H9 (cell line): ENCODE measurements around the gene TREML2. TPM values are rescaled to one million over a fixed set of nuclear protein-coding genes. Genes with fewer than 3 reads are reported as not detected.

Experiments used
- DNase-seq: peaks from one replicate; pipeline ENCODE4 v3.0.0-alpha.2; 2017
- H2AFZ ChIP-seq: one replicate; pipeline ENCODE4 v1.6.1; 2013; ENCODE audit warnings: mild to moderate bottlenecking, low read length, control low read depth, moderate library complexity
- H2AK5ac ChIP-seq: 2 replicates; pipeline ENCODE4 v1.6.1; 2013; ENCODE audit warnings: low read length, control low read depth, mixed read lengths; ENCODE audit not compliant: insufficient read length
- H2BK120ac ChIP-seq: one replicate; pipeline ENCODE4 v1.6.1; 2013; ENCODE audit warnings: low read depth, mild to moderate bottlenecking, low read length, control low read depth, inconsistent platforms; ENCODE audit not compliant: poor library complexity, severe bottlenecking
- H2BK12ac ChIP-seq: 2 replicates; pipeline ENCODE4 v1.6.1; 2013; ENCODE audit warnings: low read length, control low read depth, mixed read lengths, low read depth; ENCODE audit not compliant: insufficient read length
- H2BK15ac ChIP-seq: 2 replicates; pipeline ENCODE4 v1.6.1; 2013; ENCODE audit warnings: low read depth, low read length, control low read depth
- H2BK20ac ChIP-seq: one replicate; pipeline ENCODE4 v1.6.1; 2013; ENCODE audit warnings: low read depth, mild to moderate bottlenecking, low read length, control low read depth, inconsistent platforms; ENCODE audit not compliant: poor library complexity, severe bottlenecking
- H2BK5ac ChIP-seq: 2 replicates; pipeline ENCODE4 v1.6.1; 2013; ENCODE audit warnings: low read length, control low read depth, mixed read lengths; ENCODE audit not compliant: insufficient read length
- H3K14ac ChIP-seq: 2 replicates; pipeline ENCODE4 v1.6.1; 2013; ENCODE audit warnings: low read length, control low read depth; ENCODE audit not compliant: insufficient read depth
- H3K18ac ChIP-seq: 2 replicates; pipeline ENCODE4 v1.6.1; 2013; ENCODE audit warnings: low read depth, mild to moderate bottlenecking, mixed read lengths, low read length, control low read depth; ENCODE audit not compliant: insufficient read length
- H3K23ac ChIP-seq: 2 replicates; pipeline ENCODE4 v1.6.1; 2013; ENCODE audit warnings: low read length, control low read depth, mixed read lengths, low read depth; ENCODE audit not compliant: insufficient read length
- H3K23me2 ChIP-seq: 2 replicates; pipeline ENCODE4 v1.6.1; 2013; ENCODE audit warnings: low read depth, mild to moderate bottlenecking, mixed read lengths, low read length, control low read depth; ENCODE audit not compliant: insufficient read length, poor library complexity, severe bottlenecking
- H3K27ac ChIP-seq: 2 replicates; pipeline ENCODE4 v1.5.1; 2013; ENCODE audit warnings: low read length, control low read depth, mixed read lengths, low read depth; ENCODE audit not compliant: insufficient read length
- H3K27me3 ChIP-seq: 2 replicates; pipeline ENCODE4 v1.6.1; 2013; ENCODE audit warnings: low read length, control low read depth, inconsistent platforms; ENCODE audit not compliant: insufficient read depth
- H3K4ac ChIP-seq: 2 replicates; pipeline ENCODE4 v1.6.1; 2013; ENCODE audit warnings: low read depth, mild to moderate bottlenecking, control low read depth, inconsistent platforms, low read length, moderate library complexity
- H3K4me1 ChIP-seq: 2 replicates; pipeline ENCODE4 v1.6.1; 2013; ENCODE audit warnings: low read length, control low read depth, inconsistent platforms; ENCODE audit not compliant: insufficient read depth
- H3K4me2 ChIP-seq: 2 replicates; pipeline ENCODE4 v1.6.1; 2013; ENCODE audit warnings: low read length, control low read depth, mixed read lengths; ENCODE audit not compliant: insufficient read length, insufficient read depth
- H3K56ac ChIP-seq: 2 replicates; pipeline ENCODE4 v1.6.1; 2013; ENCODE audit warnings: low read depth, mild to moderate bottlenecking, mixed read lengths, low read length, control low read depth; ENCODE audit not compliant: insufficient read length
- H3K79me1 ChIP-seq: 2 replicates; pipeline ENCODE4 v1.6.1; 2013; ENCODE audit warnings: low read depth, mild to moderate bottlenecking, moderate library complexity, low read length, control low read depth, inconsistent platforms; ENCODE audit not compliant: insufficient read depth, poor library complexity, severe bottlenecking
- H3K79me2 ChIP-seq: 2 replicates; pipeline ENCODE4 v1.6.1; 2013; ENCODE audit warnings: low read length, control low read depth, inconsistent platforms; ENCODE audit not compliant: insufficient read depth
- H3K9ac ChIP-seq: 2 replicates; pipeline ENCODE4 v1.6.1; 2013; ENCODE audit warnings: low read length, control low read depth, mixed read lengths; ENCODE audit not compliant: insufficient read length; ENCODE audit errors: extremely low read depth
- H3K9me3 ChIP-seq: one replicate; pipeline ENCODE4 v1.6.1; 2013; ENCODE audit warnings: low read depth, low read length, inconsistent platforms; ENCODE audit not compliant: control insufficient read depth
- H3T11ph ChIP-seq: one replicate; pipeline ENCODE4 v1.6.1; 2013; ENCODE audit warnings: mild to moderate bottlenecking, low read length, control low read depth, inconsistent platforms
- H4K20me1 ChIP-seq: one replicate; pipeline ENCODE4 v1.6.1; 2013; ENCODE audit not compliant: control insufficient read depth, insufficient read length, insufficient read depth
- H4K5ac ChIP-seq: 2 replicates; pipeline ENCODE4 v1.6.1; 2013; ENCODE audit warnings: low read depth, mild to moderate bottlenecking, mixed read lengths, low read length, control low read depth; ENCODE audit not compliant: insufficient read length
- H4K8ac ChIP-seq: replicated peaks from 2 replicates; pipeline ENCODE4 v1.6.1; 2013; ENCODE audit warnings: low read length, control low read depth, mixed read lengths, low read depth; ENCODE audit not compliant: insufficient read length
- H4K91ac ChIP-seq: 2 replicates; pipeline ENCODE4 v1.6.1; 2013; ENCODE audit warnings: low read depth, mild to moderate bottlenecking, moderate library complexity, mixed read lengths, low read length, control low read depth; ENCODE audit not compliant: insufficient read length
- H3K27ac Mint-ChIP-seq, 3 experiments: 2 replicates in 2 of 3; 3 replicates in 1 of 3; pipeline ENCODE4 v1.8.0; 2020 to 2021; ENCODE audit warnings: mixed read lengths in 3 of 3, mild to moderate bottlenecking in 1 of 3, moderate library complexity in 1 of 3
- H3K27me3 Mint-ChIP-seq: 2 replicates; pipeline ENCODE4 v1.8.0; 2021; ENCODE audit warnings: low read depth, mild to moderate bottlenecking, moderate library complexity, mixed read lengths
- H3K36me3 Mint-ChIP-seq, 3 experiments: 2 replicates in 2 of 3; 3 replicates in 1 of 3; pipeline ENCODE4 v1.8.0; 2020 to 2021; ENCODE audit warnings: low read depth in 3 of 3, mixed read lengths in 3 of 3; ENCODE audit not compliant: insufficient read depth in 1 of 3
- H3K4me1 Mint-ChIP-seq, 2 experiments: 2 replicates each; pipeline ENCODE4 v1.8.0; 2020; ENCODE audit warnings: mixed read lengths in 2 of 2
- H3K4me3 Mint-ChIP-seq, 2 experiments: 2 replicates in 1 of 2; 3 replicates in 1 of 2; pipeline ENCODE4 v1.8.0; 2020 to 2021; ENCODE audit warnings: mild to moderate bottlenecking in 2 of 2, mixed read lengths in 2 of 2, moderate library complexity in 1 of 2
- H3K9me3 Mint-ChIP-seq, 2 experiments: 2 replicates in 1 of 2; 3 replicates in 1 of 2; pipeline ENCODE4 v1.8.0; 2020; ENCODE audit warnings: mild to moderate bottlenecking in 2 of 2, mixed read lengths in 2 of 2, moderate library complexity in 1 of 2
- WGBS: extraction: QIAGEN DNeasy Blood & Tissue Kit; methylation state at CpG from one replicate; pipeline ENCODE4 v1.1.7; 2013; ENCODE audit warnings: missing lambda C conversion rate, low lambda C conversion rate, mixed read lengths; ENCODE audit not compliant: insufficient read length; ENCODE audit errors: extremely low coverage; 5-methylcytosine and 5-hydroxymethylcytosine counted together
- total RNA-seq: library from RNA; stranded (reverse); gene quantifications from 2 replicates; pipeline ENCODE4 v1.2.1, GENCODE V29; 2021
- TF ChIP-seq, protein P1 (sequence below): fragments of 200-600 bp; sonication (generic); conservative IDR thresholded peaks from 3 replicates; pipeline ENCODE4 v1.8.0; 2021; ENCODE audit warnings: antibody characterized with exemption, mild to moderate bottlenecking

Gene TREML2
- total RNA-seq, 1 experiment from 2014 or later = 0.07 TPM

DNA sequence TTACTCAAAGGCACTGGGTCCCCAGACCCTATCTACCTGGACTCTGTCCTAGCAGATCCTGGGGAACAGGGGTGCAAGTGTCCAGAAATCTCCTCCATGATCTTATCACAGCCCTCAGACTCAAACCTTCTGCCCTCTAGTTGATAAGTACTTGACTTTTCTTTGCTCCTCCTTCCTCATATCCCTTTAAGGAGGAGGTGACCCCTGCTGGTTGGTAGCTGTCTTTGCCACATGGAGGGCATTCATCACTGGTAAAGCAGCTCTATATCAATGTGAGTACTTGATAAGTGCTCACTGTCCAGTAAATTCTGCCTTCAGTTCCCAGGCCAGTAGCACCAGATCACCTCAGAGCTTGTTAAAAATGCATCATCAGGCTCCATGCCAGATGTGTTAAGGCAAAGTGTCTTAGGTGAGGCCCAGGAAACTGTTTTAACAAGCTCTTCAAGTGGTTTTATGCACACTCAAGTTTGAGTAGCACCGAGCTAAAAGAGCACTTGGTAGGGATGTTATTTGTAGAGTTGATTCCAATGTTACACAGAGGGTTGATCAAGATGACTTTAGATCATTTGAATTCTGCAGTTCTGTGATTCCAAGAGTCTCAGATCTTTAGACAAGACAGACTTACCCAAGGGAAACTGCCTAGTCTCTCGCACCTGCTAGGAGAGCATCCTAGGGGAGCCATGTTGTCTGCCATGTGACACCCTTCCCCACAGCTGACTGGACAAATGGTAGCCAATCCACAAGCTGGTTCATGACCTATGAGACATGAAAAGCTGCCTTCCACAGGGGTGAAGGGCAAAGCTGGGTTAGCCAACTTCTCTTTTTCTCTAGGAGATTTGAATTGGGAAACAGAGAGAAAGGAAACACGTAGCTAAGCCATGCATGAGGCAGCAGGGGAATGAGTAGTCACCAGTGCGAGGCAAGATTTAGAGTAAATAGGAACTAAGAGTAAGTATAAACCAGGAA, 18.6 kb downstream of the TREML2 start:
- WGBS = no CpG with 5 or more reads among the region's 4 CpGs
- H3K36me3 Mint-ChIP-seq = no peaks in the 10 kb centered on the region
- Histone ChIP-seq H4K8ac (no peak overlapping the region), H4K20me1 (no peaks in the 10 kb centered on the region), H3K4me1 (no peaks in the 10 kb centered on the region), H3K27ac (no peak overlapping the region), H2BK120ac (no peak overlapping the region), H2BK20ac (no peak overlapping the region), H2AFZ (no peak overlapping the region), H3K9ac (no peak overlapping the region), H3K4ac (no peak overlapping the region), H3K14ac (no peak overlapping the region), H2BK15ac (no peak overlapping the region), H3K27me3 (no peaks in the 10 kb centered on the region), H3T11ph (no peak overlapping the region), H3K79me1 (no peaks in the 10 kb centered on the region), H3K23ac (no peak overlapping the region), H3K23me2 (no peaks in the 10 kb centered on the region), H2BK5ac (no peak overlapping the region), H4K91ac (no peak overlapping the region), H3K56ac (no peak overlapping the region), H3K4me2 (no peak overlapping the region), H3K79me2 (no peaks in the 10 kb centered on the region), H3K9me3 (no peaks in the 10 kb centered on the region), H2AK5ac (no peak overlapping the region), H4K5ac (no peak overlapping the region), H2BK12ac (no peak overlapping the region), H3K18ac (no peak overlapping the region)
- DNase-seq = peak; percentile 67
- TF ChIP-seq, protein P1, sequence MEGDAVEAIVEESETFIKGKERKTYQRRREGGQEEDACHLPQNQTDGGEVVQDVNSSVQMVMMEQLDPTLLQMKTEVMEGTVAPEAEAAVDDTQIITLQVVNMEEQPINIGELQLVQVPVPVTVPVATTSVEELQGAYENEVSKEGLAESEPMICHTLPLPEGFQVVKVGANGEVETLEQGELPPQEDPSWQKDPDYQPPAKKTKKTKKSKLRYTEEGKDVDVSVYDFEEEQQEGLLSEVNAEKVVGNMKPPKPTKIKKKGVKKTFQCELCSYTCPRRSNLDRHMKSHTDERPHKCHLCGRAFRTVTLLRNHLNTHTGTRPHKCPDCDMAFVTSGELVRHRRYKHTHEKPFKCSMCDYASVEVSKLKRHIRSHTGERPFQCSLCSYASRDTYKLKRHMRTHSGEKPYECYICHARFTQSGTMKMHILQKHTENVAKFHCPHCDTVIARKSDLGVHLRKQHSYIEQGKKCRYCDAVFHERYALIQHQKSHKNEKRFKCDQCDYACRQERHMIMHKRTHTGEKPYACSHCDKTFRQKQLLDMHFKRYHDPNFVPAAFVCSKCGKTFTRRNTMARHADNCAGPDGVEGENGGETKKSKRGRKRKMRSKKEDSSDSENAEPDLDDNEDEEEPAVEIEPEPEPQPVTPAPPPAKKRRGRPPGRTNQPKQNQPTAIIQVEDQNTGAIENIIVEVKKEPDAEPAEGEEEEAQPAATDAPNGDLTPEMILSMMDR = peak; percentile 77
- no peak overlapping the region for H3K4me3 Mint-ChIP-seq
- no peaks in the 10 kb centered on the region; the same call in none of the 2 replicates for H3K27me3 Mint-ChIP-seq
- H3K9me3 Mint-ChIP-seq = no peaks in the 10 kb centered on the region
- peaks cover 5 to 10% of the 10 kb centered on the region in 2 experiments for H3K4me1 Mint-ChIP-seq
- H3K27ac Mint-ChIP-seq = no peak overlapping the region
